Measurements from ENCODE around the gene DNAJB1.

The DNAJB1 gene

DNA sequence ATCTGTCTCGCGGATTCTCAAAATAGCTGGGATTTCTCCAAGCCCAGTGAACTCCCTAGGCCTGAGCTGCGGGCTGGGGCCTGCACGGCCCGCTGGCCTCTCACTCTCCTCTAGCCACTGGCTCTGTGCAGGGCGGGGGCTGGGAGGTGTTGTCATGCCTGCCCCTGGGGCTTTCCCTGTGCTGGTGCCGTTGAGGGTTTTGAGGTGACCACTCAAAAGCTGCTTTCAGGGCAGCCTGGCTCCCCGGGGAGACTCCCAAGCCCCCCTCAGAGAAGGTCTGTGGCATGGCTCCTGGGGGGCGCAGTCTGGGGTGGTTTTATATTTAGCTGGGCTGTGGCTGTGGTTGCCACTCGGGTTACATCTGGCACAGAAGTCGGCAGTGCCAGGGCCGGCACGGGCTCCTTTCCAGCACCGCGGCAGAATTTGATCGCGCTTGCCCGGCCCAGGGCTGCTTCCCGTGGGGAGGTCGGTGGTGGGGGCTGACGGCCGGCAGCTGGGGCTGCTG lies 43.7 kb upstream of the DNAJB1 start:
- no peak overlapping the region for H3K9ac ChIP-seq (ENCODE audit: low read length in 2 of 2)
- H3K9me3 ChIP-seq (ENCODE audit: control insufficient read depth in 2 of 2, low read length in 2 of 2) = no peaks in the 10 kb centered on the region
- H3K4me3 ChIP-seq (ENCODE audit: low read length in 2 of 2) = no peak overlapping the region
- no peaks in the 10 kb centered on the region for H3K36me3 ChIP-seq (ENCODE audit: control insufficient read depth in 2 of 2, insufficient read depth in 2 of 2, low read length in 2 of 2)
- H3K27me3 ChIP-seq (ENCODE audit: control insufficient read depth in 1 of 2, insufficient read depth in 2 of 2, low read length in 2 of 2) = no peaks in the 10 kb centered on the region
- H3K27ac ChIP-seq (ENCODE audit: low read length) = no peak overlapping the region
- H3K4me1 ChIP-seq (ENCODE audit: control insufficient read depth, insufficient read depth, low read length) = peaks cover 13% of the 10 kb centered on the region

DNA sequence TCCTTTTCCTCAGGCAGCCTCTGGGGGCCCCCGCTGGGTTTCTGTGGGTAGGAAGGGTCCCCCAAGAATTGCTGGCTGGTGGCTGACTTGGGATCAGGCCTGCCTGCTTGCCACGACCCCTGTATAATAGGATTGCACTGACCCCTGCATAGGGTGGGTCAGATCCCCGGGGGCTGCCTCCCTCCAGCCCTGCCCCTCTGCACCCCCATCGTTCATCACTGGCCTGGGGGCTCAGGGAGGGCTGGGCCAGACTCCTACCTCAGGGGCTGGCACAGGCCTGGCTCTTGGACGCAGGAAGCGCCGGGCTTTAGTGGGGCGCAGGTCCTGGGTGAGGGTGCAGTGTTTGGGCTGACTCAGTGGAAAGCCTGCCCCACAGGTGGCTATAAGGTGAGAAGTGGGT lies 43.1 kb upstream of the DNAJB1 start:
- Histone ChIP-seq H3K4me3 (ENCODE audit: low read length in 2 of 2) (no peak overlapping the region), H3K27ac (ENCODE audit: low read length) (no peak overlapping the region), H3K36me3 (ENCODE audit: control insufficient read depth in 2 of 2, insufficient read depth in 2 of 2, low read length in 2 of 2) (no peaks in the 10 kb centered on the region), H3K27me3 (ENCODE audit: control insufficient read depth in 1 of 2, insufficient read depth in 2 of 2, low read length in 2 of 2) (no peaks in the 10 kb centered on the region), H3K9ac (ENCODE audit: low read length in 2 of 2) (no peak overlapping the region), H3K4me1 (ENCODE audit: control insufficient read depth, insufficient read depth, low read length) (peaks cover 19% of the 10 kb centered on the region), H3K9me3 (ENCODE audit: control insufficient read depth in 2 of 2, low read length in 2 of 2) (no peaks in the 10 kb centered on the region)

DNA sequence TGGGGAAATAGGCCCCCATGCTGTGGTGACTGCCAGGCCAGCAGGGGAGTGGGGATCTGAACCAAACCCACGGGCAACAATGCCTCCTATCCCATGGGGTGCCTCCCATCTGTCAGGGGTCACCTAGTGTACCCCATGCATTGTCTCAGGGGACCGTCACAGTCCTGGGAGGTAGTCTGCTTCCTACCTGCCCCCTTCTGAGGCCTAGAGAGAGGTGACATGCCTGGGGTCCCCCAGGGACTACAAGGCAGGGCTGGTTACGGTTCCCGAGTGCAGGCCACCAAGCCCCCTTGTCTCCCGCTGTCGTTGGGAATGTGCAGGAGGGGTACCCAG lies 42.5 kb upstream of the DNAJB1 start:
- Histone ChIP-seq H3K4me1 (ENCODE audit: control insufficient read depth, insufficient read depth, low read length) (peaks cover 21% of the 10 kb centered on the region), H3K27me3 (ENCODE audit: control insufficient read depth in 1 of 2, insufficient read depth in 2 of 2, low read length in 2 of 2) (no peaks in the 10 kb centered on the region), H3K4me3 (ENCODE audit: low read length in 2 of 2) (no peak overlapping the region), H3K9me3 (ENCODE audit: control insufficient read depth in 2 of 2, low read length in 2 of 2) (no peaks in the 10 kb centered on the region), H3K27ac (ENCODE audit: low read length) (no peak overlapping the region), H3K36me3 (ENCODE audit: control insufficient read depth in 2 of 2, insufficient read depth in 2 of 2, low read length in 2 of 2) (no peaks in the 10 kb centered on the region), H3K9ac (ENCODE audit: low read length in 2 of 2) (peak overlapping the region in 1 of 2 donors; percentile 21)

DNA sequence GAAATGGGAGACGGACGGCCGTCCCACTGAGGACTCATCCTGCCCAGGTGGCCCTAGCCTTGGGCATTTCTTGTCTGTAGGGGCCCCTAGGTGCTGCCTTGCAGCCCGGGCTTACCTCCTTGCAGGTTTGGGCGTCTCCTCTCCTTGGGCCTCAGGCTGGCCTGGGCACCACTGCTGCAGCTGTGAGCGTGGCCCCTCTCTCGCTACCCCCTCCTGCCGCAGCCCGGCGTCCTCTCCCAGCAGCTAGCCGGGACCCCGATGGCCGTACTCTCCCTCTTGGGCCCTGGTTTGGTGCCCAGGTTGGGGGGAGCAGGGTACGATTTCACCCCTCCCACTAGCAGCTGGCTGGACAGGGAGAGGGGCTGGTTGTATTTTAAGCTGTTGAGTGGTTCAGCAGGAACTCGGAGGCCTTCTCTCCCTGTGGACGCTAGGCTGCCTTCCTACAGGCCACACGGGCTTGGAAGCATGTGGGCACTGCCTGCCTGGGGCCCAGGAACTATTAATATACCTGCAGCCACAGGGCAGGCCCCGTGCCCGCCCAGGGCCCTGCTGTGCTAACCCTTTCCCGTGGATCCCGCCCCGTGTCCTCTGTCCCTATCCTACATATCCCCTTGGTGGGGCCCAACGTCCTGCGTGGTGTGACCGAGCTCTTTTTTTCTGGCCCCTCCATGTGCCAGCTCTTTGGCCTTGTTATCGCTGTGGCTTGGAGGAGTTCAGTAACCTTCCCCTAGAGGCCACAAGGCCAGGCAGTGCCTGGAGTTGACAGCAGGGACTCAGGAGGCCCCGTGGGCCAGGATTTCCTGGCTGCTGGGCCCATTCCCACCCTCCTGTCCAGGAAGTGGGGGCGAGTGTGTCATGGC lies 41.9 kb upstream of the DNAJB1 start:
- H3K4me3 ChIP-seq (ENCODE audit: low read length in 2 of 2) = no peak overlapping the region

DNA sequence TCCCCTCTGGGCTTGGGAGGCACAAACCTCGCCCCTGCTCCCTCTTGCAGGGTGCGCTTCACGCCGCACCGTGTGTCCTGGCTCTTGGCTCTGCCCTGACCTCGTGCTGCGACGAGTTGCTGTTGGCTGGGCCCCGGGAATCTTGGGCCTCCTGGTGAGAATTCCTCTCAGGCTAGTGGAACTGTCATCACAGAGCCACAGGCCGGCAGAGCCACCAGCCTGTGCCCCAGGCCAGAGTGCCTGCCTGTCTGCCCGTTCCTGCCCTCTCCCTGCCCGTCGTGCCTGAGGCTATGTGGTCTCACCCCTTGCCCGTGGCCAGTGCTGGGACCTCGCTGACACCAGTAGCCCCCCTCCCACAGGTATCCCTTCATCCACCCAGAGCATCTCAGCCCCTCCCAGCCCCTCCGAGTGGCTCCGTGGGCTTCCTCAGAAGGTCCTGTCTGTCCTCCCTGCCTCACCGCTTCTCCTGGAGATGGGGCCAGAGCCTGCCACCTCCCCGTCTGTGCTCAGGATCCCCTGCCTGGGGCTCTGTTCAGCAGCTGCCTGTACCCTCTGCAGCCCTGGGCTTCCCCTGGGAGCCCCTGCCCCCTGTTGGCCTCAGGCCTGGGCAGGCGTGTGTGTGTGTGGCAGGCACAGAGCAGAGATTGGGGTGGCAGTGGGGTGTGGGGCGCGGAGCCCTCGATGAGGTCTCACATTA lies 40.3 kb upstream of the DNAJB1 start:
- Histone ChIP-seq H3K27ac (ENCODE audit: low read length) (no peak overlapping the region), H3K36me3 (ENCODE audit: control insufficient read depth in 2 of 2, insufficient read depth in 2 of 2, low read length in 2 of 2) (no peaks in the 10 kb centered on the region), H3K4me1 (ENCODE audit: control insufficient read depth, insufficient read depth, low read length) (peaks cover 21% of the 10 kb centered on the region), H3K4me3 (ENCODE audit: low read length in 2 of 2) (no peak overlapping the region), H3K9ac (ENCODE audit: low read length in 2 of 2) (no peak overlapping the region), H3K27me3 (ENCODE audit: control insufficient read depth in 1 of 2, insufficient read depth in 2 of 2, low read length in 2 of 2) (no peaks in the 10 kb centered on the region), H3K9me3 (ENCODE audit: control insufficient read depth in 2 of 2, low read length in 2 of 2) (no peaks in the 10 kb centered on the region)

More for the DNA sequence above, 41.9 kb upstream of the DNAJB1 start:
- Histone ChIP-seq H3K27ac (ENCODE audit: low read length) (no peak overlapping the region), H3K9me3 (ENCODE audit: control insufficient read depth in 2 of 2, low read length in 2 of 2) (no peaks in the 10 kb centered on the region), H3K36me3 (ENCODE audit: control insufficient read depth in 2 of 2, insufficient read depth in 2 of 2, low read length in 2 of 2) (no peaks in the 10 kb centered on the region), H3K4me1 (ENCODE audit: control insufficient read depth, insufficient read depth, low read length) (peaks cover 21% of the 10 kb centered on the region), H3K27me3 (ENCODE audit: control insufficient read depth in 1 of 2, insufficient read depth in 2 of 2, low read length in 2 of 2) (no peaks in the 10 kb centered on the region), H3K9ac (ENCODE audit: low read length in 2 of 2) (peak overlapping the region in 1 of 2 donors; percentile 21)

DNA sequence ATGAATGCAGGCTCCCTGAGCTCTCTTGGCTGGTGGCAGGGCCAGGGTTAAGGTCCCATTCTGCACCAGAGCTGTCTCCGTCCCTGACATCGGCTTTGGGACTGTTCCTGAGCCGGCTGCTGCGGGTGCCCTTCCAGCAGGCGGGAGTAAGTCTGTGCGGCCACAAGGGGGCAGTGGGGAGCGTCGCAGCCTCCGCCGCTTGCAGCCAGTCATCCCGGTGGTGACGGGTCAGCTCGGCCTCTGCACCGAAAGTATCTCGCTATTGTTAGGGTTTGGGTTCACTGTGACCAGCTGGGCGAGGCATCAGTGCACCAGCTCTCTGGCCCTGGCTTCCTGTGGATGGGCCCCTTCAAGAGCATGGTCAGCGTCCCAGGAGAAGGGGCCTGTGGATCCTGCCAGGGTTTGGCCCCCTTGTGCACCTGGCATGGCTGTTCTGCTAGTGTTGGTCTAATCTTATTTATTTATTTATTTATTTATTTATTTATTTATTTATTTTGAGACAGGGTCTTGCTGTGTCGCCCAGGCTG lies 38.5 kb upstream of the DNAJB1 start:
- no peak overlapping the region for H3K27ac ChIP-seq (ENCODE audit: low read length)
- peaks cover 14% of the 10 kb centered on the region for H3K4me1 ChIP-seq (ENCODE audit: control insufficient read depth, insufficient read depth, low read length)
- peak overlapping the region in 1 of 2 donors; percentile 32 for H3K9ac ChIP-seq (ENCODE audit: low read length in 2 of 2)
- H3K36me3 ChIP-seq (ENCODE audit: control insufficient read depth in 2 of 2, insufficient read depth in 2 of 2, low read length in 2 of 2) = no peaks in the 10 kb centered on the region
- no peaks in the 10 kb centered on the region for H3K9me3 ChIP-seq (ENCODE audit: control insufficient read depth in 2 of 2, low read length in 2 of 2)
- H3K4me3 ChIP-seq (ENCODE audit: low read length in 2 of 2) = peak overlapping the region; percentile 46 to 67
- no peaks in the 10 kb centered on the region for H3K27me3 ChIP-seq (ENCODE audit: control insufficient read depth in 1 of 2, insufficient read depth in 2 of 2, low read length in 2 of 2)

DNA sequence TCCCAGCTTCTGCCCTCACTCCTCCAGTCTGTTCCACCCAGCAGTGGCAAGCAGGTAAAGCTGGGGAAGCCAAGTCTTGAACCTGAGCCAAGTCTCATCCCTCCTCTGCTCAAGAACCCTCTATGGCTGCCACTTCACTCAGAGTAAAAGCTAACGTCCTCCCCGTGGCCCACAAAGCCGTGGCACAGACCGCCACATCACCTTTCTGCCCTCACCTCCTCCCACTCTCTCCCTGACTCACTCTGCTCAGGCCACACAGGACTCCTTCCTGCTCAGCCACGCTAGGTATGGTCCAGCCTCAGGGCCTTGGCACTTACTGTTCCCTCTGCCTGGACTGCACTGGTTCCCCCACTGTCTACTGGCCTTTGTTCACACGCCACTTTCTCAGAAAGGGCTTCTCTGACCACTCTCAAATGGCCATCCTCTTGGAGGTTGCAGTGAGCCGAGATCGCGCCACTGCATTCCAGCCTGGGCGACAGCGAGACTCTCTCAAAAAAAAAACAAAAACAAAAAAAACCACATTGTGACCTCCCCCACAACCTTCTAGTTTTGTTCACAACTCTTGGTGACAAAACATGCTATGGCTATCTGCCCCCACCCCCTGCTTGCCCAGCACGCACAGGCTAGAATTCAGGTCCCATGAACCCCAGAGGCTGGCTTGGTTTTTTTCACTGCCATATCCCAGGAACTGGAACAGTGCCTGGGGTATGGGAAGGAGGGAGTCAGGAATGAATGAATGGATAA lies 37.9 kb upstream of the DNAJB1 start:
- peak overlapping the region; percentile 46 to 67 for H3K4me3 ChIP-seq (ENCODE audit: low read length in 2 of 2)
- H3K27me3 ChIP-seq (ENCODE audit: control insufficient read depth in 1 of 2, insufficient read depth in 2 of 2, low read length in 2 of 2) = no peaks in the 10 kb centered on the region
- H3K27ac ChIP-seq (ENCODE audit: low read length) = no peak overlapping the region
- H3K36me3 ChIP-seq (ENCODE audit: control insufficient read depth in 2 of 2, insufficient read depth in 2 of 2, low read length in 2 of 2) = no peaks in the 10 kb centered on the region
- H3K9me3 ChIP-seq (ENCODE audit: control insufficient read depth in 2 of 2, low read length in 2 of 2) = no peaks in the 10 kb centered on the region
- H3K4me1 ChIP-seq (ENCODE audit: control insufficient read depth, insufficient read depth, low read length) = peaks cover 13% of the 10 kb centered on the region
- peak overlapping the region in 1 of 2 donors; percentile 32 for H3K9ac ChIP-seq (ENCODE audit: low read length in 2 of 2)

DNA sequence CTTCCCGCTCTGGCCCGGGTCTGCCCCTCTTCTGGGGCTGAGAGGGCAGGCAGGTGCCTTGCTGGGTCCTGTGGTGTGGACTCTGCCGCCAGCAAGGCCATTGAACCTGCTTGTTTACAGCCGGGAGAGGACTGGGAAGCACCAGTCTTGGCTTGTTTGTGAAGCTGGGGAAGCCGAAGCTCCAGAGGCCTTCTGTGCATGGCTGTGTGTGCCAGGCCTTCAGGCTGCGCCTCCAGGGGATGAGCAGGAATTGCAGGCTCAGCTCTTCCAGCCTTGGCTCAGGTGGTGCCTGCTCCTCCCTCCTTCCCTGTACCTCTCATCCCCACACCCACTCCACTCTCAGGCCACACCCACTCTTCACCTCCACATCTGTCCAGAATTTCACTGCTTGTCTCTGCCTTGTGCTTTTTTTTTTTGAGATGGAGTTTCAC lies 36.2 kb upstream of the DNAJB1 start:
- no peaks in the 10 kb centered on the region for H3K27me3 ChIP-seq (ENCODE audit: control insufficient read depth in 1 of 2, insufficient read depth in 2 of 2, low read length in 2 of 2)
- H3K9me3 ChIP-seq (ENCODE audit: control insufficient read depth in 2 of 2, low read length in 2 of 2) = no peaks in the 10 kb centered on the region
- no peak overlapping the region for H3K4me3 ChIP-seq (ENCODE audit: low read length in 2 of 2)
- H3K9ac ChIP-seq (ENCODE audit: low read length in 2 of 2) = no peak overlapping the region
- H3K4me1 ChIP-seq (ENCODE audit: control insufficient read depth, insufficient read depth, low read length) = peaks cover 9% of the 10 kb centered on the region
- no peaks in the 10 kb centered on the region for H3K36me3 ChIP-seq (ENCODE audit: control insufficient read depth in 2 of 2, insufficient read depth in 2 of 2, low read length in 2 of 2)
- H3K27ac ChIP-seq (ENCODE audit: low read length) = no peak overlapping the region

DNA sequence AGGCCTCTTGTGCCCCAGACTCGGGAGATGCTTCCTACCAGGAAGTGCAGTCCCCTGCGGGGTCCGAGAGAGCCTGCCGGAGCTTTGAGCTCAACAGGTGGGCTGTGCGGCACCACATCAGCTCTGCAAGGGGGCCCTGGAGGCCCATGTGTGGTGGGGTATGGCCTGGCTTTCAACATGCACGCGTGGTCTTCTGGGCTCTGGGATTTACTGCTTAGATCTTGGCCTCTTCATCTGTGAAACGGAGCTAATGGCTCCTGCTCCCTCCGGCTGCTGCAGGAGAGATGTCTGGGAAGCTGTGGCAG lies 35.7 kb upstream of the DNAJB1 start:
- no peak overlapping the region for H3K9ac ChIP-seq (ENCODE audit: low read length in 2 of 2)
- H3K4me1 ChIP-seq (ENCODE audit: control insufficient read depth, insufficient read depth, low read length) = peaks cover 9% of the 10 kb centered on the region

DNA sequence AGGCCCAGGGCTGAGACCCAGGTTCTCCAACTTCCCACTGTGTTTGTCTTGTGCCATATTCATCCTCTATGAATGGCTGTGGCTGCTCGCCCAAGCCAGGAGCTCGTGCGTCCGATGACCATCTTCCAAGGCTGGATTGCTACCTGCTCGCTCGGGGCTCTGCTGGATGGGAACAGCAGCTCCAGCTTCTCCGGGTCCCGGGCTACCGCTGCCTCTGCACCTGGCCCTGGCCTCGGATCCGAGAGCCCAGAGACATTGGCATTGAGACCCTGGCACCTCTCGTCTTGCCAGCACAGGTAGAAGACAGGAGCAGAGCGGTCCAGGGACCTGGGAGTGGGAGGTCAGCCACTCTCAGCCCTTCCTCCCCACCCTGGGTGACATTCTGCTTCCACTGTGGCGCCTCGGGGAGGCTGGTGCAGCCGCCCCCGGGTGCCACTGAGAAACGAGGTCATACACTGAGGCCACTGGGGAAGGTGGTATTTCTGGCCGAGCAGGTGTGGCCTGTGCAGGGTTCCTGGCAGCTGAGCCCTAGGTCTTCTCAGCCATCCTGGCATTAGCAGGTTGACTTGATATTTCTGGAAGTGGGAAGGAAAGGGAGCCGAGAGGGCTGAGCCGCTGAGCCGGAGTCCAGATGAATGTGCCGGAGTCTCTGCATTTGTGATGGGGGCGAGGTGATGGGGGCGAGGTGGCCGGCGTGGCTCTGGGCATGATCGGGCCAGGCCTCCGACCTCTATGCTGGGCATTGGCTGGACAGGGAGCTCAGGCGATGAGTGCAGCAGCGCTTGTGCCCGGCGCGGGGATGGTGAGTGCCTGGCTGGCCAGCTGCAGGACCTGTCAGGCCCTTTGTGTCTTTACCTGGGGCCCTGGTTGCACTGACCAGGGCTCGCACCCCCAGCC lies 35.1 kb upstream of the DNAJB1 start:
- Histone ChIP-seq H3K9me3 (ENCODE audit: control insufficient read depth in 2 of 2, low read length in 2 of 2) (no peaks in the 10 kb centered on the region), H3K4me1 (ENCODE audit: control insufficient read depth, insufficient read depth, low read length) (peaks cover 9% of the 10 kb centered on the region), H3K4me3 (ENCODE audit: low read length in 2 of 2) (no peak overlapping the region), H3K36me3 (ENCODE audit: control insufficient read depth in 2 of 2, insufficient read depth in 2 of 2, low read length in 2 of 2) (peaks cover 0 to 1% of the 10 kb centered on the region in 2 donors), H3K27ac (ENCODE audit: low read length) (no peak overlapping the region), H3K9ac (ENCODE audit: low read length in 2 of 2) (no peak overlapping the region), H3K27me3 (ENCODE audit: control insufficient read depth in 1 of 2, insufficient read depth in 2 of 2, low read length in 2 of 2) (no peaks in the 10 kb centered on the region)

More for the DNA sequence above, 35.7 kb upstream of the DNAJB1 start:
- Histone ChIP-seq H3K27ac (ENCODE audit: low read length) (no peak overlapping the region), H3K27me3 (ENCODE audit: control insufficient read depth in 1 of 2, insufficient read depth in 2 of 2, low read length in 2 of 2) (no peaks in the 10 kb centered on the region), H3K9me3 (ENCODE audit: control insufficient read depth in 2 of 2, low read length in 2 of 2) (no peaks in the 10 kb centered on the region), H3K4me3 (ENCODE audit: low read length in 2 of 2) (no peak overlapping the region), H3K36me3 (ENCODE audit: control insufficient read depth in 2 of 2, insufficient read depth in 2 of 2, low read length in 2 of 2) (no peaks in the 10 kb centered on the region)
